Measurements from ENCODE around the gene FILIP1L. TPM values are rescaled to one million over a fixed set of nuclear protein-coding genes. Genes with fewer than 3 reads are reported as not detected.

FILIP1L gene
- total and polyA plus RNA-seq, 2 of the 13 experiments (the other 11 are each of a cell fraction or from before 2014, with no cell fraction given): 8.1 to 187 TPM

GRCh38 chr3:99891610-99892285 lies 222.6 kb downstream of the FILIP1L start:
- Histone ChIP-seq H3K4me2 (ENCODE audit: low read depth, low read length) (no peak overlapping the region), H4K20me1 (ENCODE audit: insufficient read depth, low read length) (no peaks in the 10 kb centered on the region), H3K4me3 (replicated peaks in 1 of 3; ENCODE audit: insufficient read depth in 1 of 3, low read depth in 2 of 3, low read length in 3 of 3) (no peak overlapping the region), H3K9me3 (ENCODE audit: low read length) (no peaks in the 10 kb centered on the region), H3K79me2 (ENCODE audit: insufficient read depth, low read length) (no peaks in the 10 kb centered on the region), H3K4me1 (ENCODE audit: insufficient read depth, low read length) (peaks cover 31% of the 10 kb centered on the region), H3K27ac (ENCODE audit: extremely low read length, insufficient read depth, low read length) (no peak overlapping the region), H3K27me3 (ENCODE audit: control insufficient read depth in 1 of 2, insufficient read depth in 2 of 2, low read length in 2 of 2) (no peaks in the 10 kb centered on the region), H2AFZ (ENCODE audit: low read length) (no peak overlapping the region), H3K9ac (ENCODE audit: insufficient read depth, low read depth, low read length) (no peak overlapping the region), H3K36me3 (replicated peaks in 1 of 2; ENCODE audit: control insufficient read depth in 1 of 2, insufficient read depth in 2 of 2, low read length in 2 of 2) (no peaks in the 10 kb centered on the region)
- FAIRE-seq: no peak
- DNase-seq (ENCODE audit: low spot score): no peak
- ATAC-seq: no peak
- WGBS (ENCODE audit: low lambda C conversion rate): 96% methylated on average over 2 of the region's 2 CpGs
- no TSS peak for BruUV-seq (replicated peaks)
- intact Hi-C loops (cut with micrococcal nuclease; ENCODE audit: unreplicated experiment) (no loop called here), in situ Hi-C loops (cut with HindIII; ENCODE audit: extremely low pct_ligation_motif_present, low pct_unique_long_range_greater_than_20kb) (no loop called here)
- ChIA-PET POLR2A (interaction anchor here (1.0 to 1.8 kb wide), 3 partner anchors 10 to 185 kb away, joined by 4 read pairs; no protein-coding TSS in a partner anchor), CTCF (ENCODE audit: low intra/inter-chr PET ratio, low total read pairs) (no interaction called here)
- no peak for TF ChIP-seq SIX4 (CRISPR knock-in tag; IDR thresholded peaks at IDR 0.05)
- TF ChIP-seq ZNF569 (CRISPR knock-in tag; IDR thresholded peaks at IDR 0.05; ENCODE audit: borderline replicate concordance): no peak
- no peak for TF ChIP-seq TARDBP (CRISPR knock-in tag; IDR thresholded peaks at IDR 0.05)
- TF ChIP-seq ZMYM4 (CRISPR knock-in tag; IDR thresholded peaks at IDR 0.05): no peak
- TF ChIP-seq ZNF331 (CRISPR knock-in tag; IDR thresholded peaks at IDR 0.05): no peak
- TF ChIP-seq GPN1 (CRISPR knock-in tag; IDR thresholded peaks at IDR 0.05; ENCODE audit: borderline replicate concordance): no peak

- peak overlapping the region; percentile 16 for H3K27ac ChIP-seq (ENCODE audit: extremely low read length, insufficient read depth, low read length)
- no peaks in the 10 kb centered on the region for H3K9me3 ChIP-seq (ENCODE audit: low read length)
- ChIA-PET POLR2A (no interaction called here), CTCF (ENCODE audit: low intra/inter-chr PET ratio, low total read pairs) (no interaction called here)
- intact Hi-C loops (cut with micrococcal nuclease; ENCODE audit: unreplicated experiment) (no loop called here), in situ Hi-C loops (cut with HindIII; ENCODE audit: extremely low pct_ligation_motif_present, low pct_unique_long_range_greater_than_20kb) (no loop called here)
- H4K20me1 ChIP-seq (ENCODE audit: insufficient read depth, low read length): no peaks in the 10 kb centered on the region
- H3K4me3 ChIP-seq (replicated peaks in 1 of 3; ENCODE audit: insufficient read depth in 1 of 3, low read depth in 2 of 3, low read length in 3 of 3): no peak overlapping the region
- H3K4me1 ChIP-seq (ENCODE audit: insufficient read depth, low read length): peaks cover 58% of the 10 kb centered on the region
- no peaks in the 10 kb centered on the region for H3K36me3 ChIP-seq (replicated peaks in 1 of 2; ENCODE audit: control insufficient read depth in 1 of 2, insufficient read depth in 2 of 2, low read length in 2 of 2)
- no peak overlapping the region for H3K4me2 ChIP-seq (ENCODE audit: low read depth, low read length)
- FAIRE-seq: no peak
- peak; percentile 53; the same call in 2 of the 3 replicates for ATAC-seq
- no peak for TF ChIP-seq CEBPZ (IDR thresholded peaks at IDR 0.05; ENCODE audit: low read length)
- 0 out of 2 replicates have a peak, but pooled peaks have one; percentile 37 for TF ChIP-seq ZNF7 (CRISPR knock-in tag; IDR thresholded peaks at IDR 0.05)
- TF ChIP-seq ZFP82 (CRISPR knock-in tag; IDR thresholded peaks at IDR 0.05; ENCODE audit: borderline replicate concordance): no peak
- H2AFZ ChIP-seq (ENCODE audit: low read length): no peak overlapping the region
- BruUV-seq (replicated peaks): no TSS peak
- WGBS (ENCODE audit: low lambda C conversion rate): 91% methylated on average over 3 of the region's 3 CpGs
- H3K9ac ChIP-seq (ENCODE audit: insufficient read depth, low read depth, low read length): no peak overlapping the region
- H3K27me3 ChIP-seq (ENCODE audit: control insufficient read depth in 1 of 2, insufficient read depth in 2 of 2, low read length in 2 of 2): no peaks in the 10 kb centered on the region
- DNase-seq (ENCODE audit: low spot score): no peak
- no peaks in the 10 kb centered on the region for H3K79me2 ChIP-seq (ENCODE audit: insufficient read depth, low read length)
These were observed 228.4 kb downstream of the FILIP1L start for GRCh38 chr3:99885851-99886250.

All from HepG2 (cell line).